GM20000 (cell line): Measurements from ENCODE around the gene PRKACG.

Source experiments
- DNase-seq: peaks from one replicate; pipeline ENCODE4 v3.0.0; 2012; ENCODE audit warnings: low spot score
- TF ChIP-seq, protein P1 (sequence below): IDR thresholded peaks from 2 replicates; pipeline ENCODE4 v1.5.1; 2012; ENCODE audit warnings: mild to moderate bottlenecking, control low read depth; ENCODE audit errors: extremely low read depth, missing control alignments

PRKACG gene

DNA sequence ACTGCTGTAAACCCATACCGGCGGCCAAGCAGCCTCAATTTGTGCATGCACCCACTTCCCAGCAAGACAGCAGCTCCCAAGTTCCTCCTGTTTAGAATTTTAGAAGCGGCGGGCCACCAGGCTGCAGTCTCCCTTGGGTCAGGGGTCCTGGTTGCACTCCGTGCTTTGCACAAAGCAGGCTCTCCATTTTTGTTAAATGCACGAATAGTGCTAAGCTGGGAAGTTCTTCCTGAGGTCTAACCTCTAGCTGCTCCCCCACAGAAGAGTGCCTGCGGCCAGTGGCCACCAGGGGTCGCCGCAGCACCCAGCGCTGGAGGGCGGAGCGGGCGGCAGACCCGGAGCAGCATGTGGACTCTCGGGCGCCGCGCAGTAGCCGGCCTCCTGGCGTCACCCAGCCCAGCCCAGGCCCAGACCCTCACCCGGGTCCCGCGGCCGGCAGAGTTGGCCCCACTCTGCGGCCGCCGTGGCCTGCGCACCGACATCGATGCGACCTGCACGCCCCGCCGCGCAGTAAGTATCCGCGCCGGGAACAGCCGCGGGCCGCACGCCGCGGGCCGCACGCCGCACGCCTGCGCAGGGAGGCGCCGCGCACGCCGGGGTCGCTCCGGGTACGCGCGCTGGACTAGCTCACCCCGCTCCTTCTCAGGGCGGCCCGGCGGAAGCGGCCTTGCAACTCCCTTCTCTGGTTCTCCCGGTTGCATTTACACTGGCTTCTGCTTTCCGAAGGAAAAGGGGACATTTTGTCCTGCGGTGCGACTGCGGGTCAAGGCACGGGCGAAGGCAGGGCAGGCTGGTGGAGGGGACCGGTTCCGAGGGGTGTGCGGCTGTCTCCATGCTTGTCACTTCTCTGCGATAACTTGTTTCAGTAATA is 21.8 kb upstream of the PRKACG start, which contains the start of gene FXN:
TSS of gene FXN (plus strand) at position 315 of the 871 bp plus-strand sequence. CDS start at position 346, 31 bp downstream.
- TF ChIP-seq, protein P1, sequence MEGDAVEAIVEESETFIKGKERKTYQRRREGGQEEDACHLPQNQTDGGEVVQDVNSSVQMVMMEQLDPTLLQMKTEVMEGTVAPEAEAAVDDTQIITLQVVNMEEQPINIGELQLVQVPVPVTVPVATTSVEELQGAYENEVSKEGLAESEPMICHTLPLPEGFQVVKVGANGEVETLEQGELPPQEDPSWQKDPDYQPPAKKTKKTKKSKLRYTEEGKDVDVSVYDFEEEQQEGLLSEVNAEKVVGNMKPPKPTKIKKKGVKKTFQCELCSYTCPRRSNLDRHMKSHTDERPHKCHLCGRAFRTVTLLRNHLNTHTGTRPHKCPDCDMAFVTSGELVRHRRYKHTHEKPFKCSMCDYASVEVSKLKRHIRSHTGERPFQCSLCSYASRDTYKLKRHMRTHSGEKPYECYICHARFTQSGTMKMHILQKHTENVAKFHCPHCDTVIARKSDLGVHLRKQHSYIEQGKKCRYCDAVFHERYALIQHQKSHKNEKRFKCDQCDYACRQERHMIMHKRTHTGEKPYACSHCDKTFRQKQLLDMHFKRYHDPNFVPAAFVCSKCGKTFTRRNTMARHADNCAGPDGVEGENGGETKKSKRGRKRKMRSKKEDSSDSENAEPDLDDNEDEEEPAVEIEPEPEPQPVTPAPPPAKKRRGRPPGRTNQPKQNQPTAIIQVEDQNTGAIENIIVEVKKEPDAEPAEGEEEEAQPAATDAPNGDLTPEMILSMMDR, result peak; percentile 99
- DNase-seq, result peak; percentile 94

DNA sequence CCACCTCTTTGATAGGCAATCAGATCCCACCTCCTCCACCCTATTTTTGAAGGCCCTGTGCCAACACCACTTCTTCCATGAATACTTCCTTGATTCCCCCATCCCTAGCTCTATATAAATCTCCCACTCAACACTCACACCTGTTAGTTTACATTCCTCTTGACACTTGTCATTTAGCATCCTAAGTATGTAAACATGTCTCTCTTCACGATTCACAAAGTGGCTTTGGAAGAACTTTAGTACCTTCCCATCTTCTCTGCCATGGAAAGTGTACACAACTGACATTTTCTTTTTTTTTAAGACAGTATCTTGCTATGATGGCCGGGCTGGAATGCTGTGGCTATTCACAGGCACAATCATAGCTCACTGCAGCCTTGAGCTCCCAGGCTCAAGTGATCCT is 20.2 kb upstream of the PRKACG start:
- DNase-seq, result no peak
- TF ChIP-seq, protein P1, result no peak

DNA sequence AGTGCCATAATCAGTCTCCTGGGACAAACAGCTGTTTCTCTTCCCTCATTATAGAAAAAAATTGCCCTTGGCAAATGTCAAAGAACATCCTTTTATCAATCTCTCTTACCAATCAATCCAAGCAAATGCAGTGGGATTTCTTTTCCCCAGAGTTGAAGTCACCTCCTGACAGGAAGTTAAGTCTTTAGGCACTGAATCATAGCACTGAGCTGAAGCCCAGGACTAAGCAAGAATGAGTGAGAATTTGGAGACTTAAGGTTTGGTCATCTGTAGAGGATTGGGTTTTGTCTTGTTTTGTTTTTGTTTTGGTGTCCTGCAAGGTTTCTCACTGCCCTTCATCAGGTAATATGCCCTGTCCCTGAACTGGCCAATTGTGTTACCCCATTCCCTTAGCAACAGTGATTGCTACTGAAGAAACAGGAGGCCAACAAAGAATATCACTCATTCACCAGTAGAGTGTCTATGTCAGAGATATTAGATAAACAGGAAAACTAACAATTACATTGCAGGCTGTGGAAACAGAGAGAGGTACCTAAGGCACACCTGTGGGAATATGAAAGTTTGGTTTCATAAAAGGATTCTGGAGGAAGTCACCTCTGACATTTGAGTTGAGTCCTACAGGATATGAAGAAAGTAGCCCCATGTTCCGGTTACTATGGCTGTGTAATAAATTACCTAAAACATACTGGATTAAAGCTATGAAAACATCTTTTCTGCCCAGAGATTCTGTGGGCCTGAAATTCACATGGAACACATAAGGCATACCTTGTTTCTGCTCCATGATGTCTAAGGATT is 17.1 kb upstream of the PRKACG start:
- no peak for DNase-seq
- TF ChIP-seq, protein P1, result no peak

DNA sequence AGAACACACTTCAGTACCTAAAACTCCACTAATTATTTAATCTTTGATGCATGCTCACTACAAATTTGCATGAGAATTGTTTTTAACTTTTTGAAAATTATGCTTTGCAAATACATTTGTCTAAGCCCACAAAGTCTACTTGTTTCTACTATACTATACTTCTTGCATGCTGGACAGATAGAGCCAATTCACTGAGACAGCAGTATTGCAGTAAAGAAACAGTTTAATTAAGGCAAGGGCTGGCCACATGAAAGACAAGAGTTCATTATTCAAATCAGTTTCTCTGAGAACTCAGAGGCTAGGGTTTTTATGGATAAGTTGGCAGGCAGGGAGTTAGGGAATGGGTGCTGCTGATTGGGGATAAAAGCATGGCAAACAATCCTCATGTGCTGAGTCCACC is 15.6 kb upstream of the PRKACG start:
- DNase-seq, result no peak
- TF ChIP-seq, protein P1, result no peak

DNA sequence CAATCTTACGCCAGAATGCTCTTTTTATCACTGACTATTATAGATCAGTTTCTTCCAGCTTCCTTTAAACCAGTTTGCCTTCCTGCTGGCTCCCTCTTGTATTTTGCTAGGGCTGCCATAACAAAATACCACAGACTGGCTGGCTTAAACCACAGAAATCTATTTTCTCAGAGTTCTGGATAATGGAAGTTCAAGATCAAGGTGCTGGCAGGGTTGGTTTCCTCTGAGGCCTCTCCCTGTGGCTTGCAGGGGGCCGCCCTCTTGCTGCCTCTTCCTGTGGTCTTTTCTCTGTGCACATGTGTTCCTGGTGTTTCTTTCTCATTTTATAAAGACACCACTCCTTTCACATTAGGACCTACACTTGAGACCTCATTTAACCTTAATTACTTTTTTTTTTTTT is 14.8 kb upstream of the PRKACG start:
- no peak for DNase-seq
- TF ChIP-seq, protein P1, result no peak

DNA sequence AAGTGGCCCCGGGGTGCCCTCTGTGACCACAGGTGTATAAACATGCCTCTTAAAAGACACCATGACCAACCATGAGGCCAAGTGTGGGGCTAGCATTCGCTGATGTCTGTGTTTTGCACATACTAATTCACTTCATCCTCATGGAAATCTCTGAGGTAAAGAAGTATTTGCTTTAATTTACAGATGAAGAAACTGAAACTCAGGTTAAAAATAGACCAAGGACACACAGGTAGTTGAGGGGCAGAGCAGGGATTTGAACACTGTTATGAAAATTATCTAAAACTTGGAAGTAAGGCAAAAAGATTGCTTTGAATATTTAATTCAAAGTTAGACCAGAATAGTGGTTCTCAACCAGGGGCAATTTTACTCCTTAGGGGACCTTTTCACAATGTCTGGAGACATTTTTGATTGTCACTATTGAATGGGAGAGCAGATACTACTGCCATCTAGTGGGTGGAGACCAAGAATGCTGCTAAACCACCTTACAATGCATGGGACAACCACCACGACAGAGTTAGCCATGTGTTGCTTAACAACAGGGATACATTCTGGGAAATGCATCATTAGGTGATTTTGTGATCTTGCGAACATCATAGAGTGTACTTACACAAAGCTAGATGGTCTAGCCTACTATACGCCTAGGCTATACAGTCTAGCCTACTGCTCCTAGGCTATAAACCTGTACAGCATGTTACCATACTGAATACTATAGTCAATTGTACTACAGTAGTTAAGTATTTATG is 13.6 kb upstream of the PRKACG start:
- TF ChIP-seq, protein P1, result peak; percentile 51
- DNase-seq, result peak; percentile 73
